Ascending aorta (tissue), 2 donors: ENCODE data around the gene PPP3R1. TPM values are rescaled to one million over a fixed set of nuclear protein-coding genes. Genes with fewer than 3 reads are reported as not detected.

ENCODE experiments used
- DNase-seq, 2 donors: peaks; one replicate each; pipeline ENCODE4 v3.0.0-alpha.2; 2019; ENCODE audit warnings: low spot score in 2 of 2
- H3K27ac ChIP-seq, 2 donors: fragments of 200-600 bp; sonication (generic); one replicate each; pipeline ENCODE4 v1.5.1; 2016 to 2017; ENCODE audit warnings: mild to moderate bottlenecking in 1 of 2
- H3K27me3 ChIP-seq: fragments of 200-600 bp; sonication (generic); one replicate; pipeline ENCODE4 v1.5.1; 2017
- H3K36me3 ChIP-seq, 2 donors: fragments of 200-600 bp; sonication (generic); one replicate each; pipeline ENCODE4 v1.5.1; 2016
- H3K4me1 ChIP-seq, 2 donors: fragments of 200-600 bp; sonication (generic); one replicate each; pipeline ENCODE4 v1.5.1; 2016 to 2017; ENCODE audit warnings: mild to moderate bottlenecking in 1 of 2
- H3K4me3 ChIP-seq, 2 donors: fragments of 200-600 bp; sonication (generic); one replicate each; pipeline ENCODE4 v1.5.1; 2016 to 2017; ENCODE audit warnings: mild to moderate bottlenecking in 1 of 2
- H3K9me3 ChIP-seq, 2 donors: fragments of 200-600 bp; sonication (generic); one replicate each; pipeline ENCODE4 v1.5.1; 2016
- intact Hi-C: fragments of 100-400 bp; cut with DNase I; formaldehyde crosslinking; loops from one replicate; pipeline ENCODE4 v1.15.1; 2023
- total RNA-seq: library from RNA; depleted of rRNA; stranded (reverse); fragments of >200 nt; gene quantifications from one replicate; pipeline ENCODE4 v1.1.0, GENCODE V29; 2016
- TF ChIP-seq, protein P1 (sequence below), 3 experiments: fragments of 200-600 bp in 2 of 3; fragments of 450-650 bp in 1 of 3; sonication (generic) in 2 of 3; IDR thresholded peaks; one replicate each; pipeline ENCODE4 v1.5.1; 2016 to 2019; ENCODE audit warnings: antibody characterized with exemption in 3 of 3, mild to moderate bottlenecking in 1 of 3, moderate library complexity in 1 of 3

PPP3R1 gene
- total RNA-seq, 1 donor from 2014 or later = 16.8 TPM

DNA sequence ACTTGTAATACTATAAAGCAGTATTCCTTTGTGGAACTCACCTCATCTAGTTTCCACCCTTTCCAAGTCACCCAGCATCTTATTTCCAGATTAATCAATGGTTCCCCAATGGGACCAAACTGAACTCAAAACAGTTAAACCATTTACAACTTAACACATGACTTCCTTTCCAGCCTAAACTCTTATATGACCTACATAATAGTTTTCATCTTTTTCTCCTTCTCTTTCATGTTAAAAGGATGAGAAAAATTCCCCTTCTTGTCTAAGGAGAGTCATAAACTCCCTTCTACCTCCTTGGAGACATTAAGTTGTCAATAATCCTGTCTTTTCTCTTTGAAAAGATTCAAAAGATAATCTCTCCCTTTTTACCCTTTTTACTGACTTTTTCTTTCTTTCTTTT lies 6.7 kb downstream of the PPP3R1 start:
- H3K4me1 ChIP-seq = peaks cover 8 to 40% of the 10 kb centered on the region in 2 donors

DNA sequence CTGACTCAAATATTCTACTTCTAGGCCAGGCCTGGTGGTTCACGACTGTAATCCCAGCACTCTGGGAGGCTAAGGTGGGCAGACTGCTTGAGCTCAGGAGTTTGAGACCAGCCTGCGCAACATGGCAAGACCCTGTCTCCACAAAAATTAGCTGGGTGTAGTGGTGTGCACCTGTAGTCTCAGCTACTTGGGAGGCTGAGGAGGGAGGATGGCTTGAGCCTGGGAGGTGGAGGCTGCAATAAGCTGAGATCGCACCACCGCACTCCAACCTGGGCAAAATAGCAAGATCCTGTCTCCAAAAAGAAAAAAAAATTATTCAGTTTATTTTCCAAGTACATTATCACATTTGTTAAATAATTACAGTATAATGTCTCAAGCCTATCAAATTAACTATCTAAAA lies 7.3 kb downstream of the PPP3R1 start:
- TF ChIP-seq, protein P1, sequence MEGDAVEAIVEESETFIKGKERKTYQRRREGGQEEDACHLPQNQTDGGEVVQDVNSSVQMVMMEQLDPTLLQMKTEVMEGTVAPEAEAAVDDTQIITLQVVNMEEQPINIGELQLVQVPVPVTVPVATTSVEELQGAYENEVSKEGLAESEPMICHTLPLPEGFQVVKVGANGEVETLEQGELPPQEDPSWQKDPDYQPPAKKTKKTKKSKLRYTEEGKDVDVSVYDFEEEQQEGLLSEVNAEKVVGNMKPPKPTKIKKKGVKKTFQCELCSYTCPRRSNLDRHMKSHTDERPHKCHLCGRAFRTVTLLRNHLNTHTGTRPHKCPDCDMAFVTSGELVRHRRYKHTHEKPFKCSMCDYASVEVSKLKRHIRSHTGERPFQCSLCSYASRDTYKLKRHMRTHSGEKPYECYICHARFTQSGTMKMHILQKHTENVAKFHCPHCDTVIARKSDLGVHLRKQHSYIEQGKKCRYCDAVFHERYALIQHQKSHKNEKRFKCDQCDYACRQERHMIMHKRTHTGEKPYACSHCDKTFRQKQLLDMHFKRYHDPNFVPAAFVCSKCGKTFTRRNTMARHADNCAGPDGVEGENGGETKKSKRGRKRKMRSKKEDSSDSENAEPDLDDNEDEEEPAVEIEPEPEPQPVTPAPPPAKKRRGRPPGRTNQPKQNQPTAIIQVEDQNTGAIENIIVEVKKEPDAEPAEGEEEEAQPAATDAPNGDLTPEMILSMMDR (IDR thresholded peaks at IDR 0.05) = no peak
- Histone ChIP-seq H3K4me1 (peaks cover 8 to 37% of the 10 kb centered on the region in 2 donors), H3K9me3 (no peaks in the 10 kb centered on the region), H3K4me3 (no peak overlapping the region), H3K36me3 (no peaks in the 10 kb centered on the region), H3K27ac (no peak overlapping the region), H3K27me3 (no peaks in the 10 kb centered on the region)
- DNase-seq = no peak
- intact Hi-C loops = no loop called here

More for the DNA sequence above, 6.7 kb downstream of the PPP3R1 start:
- TF ChIP-seq, protein P1 (IDR thresholded peaks at IDR 0.05) = no peak
- H3K27ac ChIP-seq = no peak overlapping the region
- no peaks in the 10 kb centered on the region for H3K36me3 ChIP-seq
- H3K27me3 ChIP-seq = no peaks in the 10 kb centered on the region
- DNase-seq = no peak
- H3K9me3 ChIP-seq = no peaks in the 10 kb centered on the region
- intact Hi-C loops = no loop called here
- H3K4me3 ChIP-seq = no peak overlapping the region

DNA sequence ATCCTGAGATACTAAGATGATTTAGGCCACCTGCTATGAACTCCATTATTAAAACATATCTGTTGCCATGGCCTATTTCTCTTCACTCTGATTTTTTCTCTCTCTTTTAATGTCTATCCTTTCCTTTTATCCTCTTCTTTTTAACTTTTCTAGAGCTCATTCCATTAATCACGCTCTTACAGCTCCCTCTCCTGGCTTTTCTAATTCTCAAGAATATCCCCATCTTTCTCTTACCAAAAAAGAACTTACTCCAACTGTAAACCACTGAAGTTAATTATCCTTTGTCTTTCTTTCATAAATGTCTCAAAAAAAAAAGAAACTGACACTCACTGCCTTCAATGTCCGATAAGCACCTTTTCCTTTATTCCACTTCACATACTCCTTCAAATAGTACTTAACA lies 7.9 kb downstream of the PPP3R1 start:
- no peaks in the 10 kb centered on the region for H3K9me3 ChIP-seq
- H3K4me1 ChIP-seq = peaks cover 4 to 35% of the 10 kb centered on the region in 2 donors
- H3K36me3 ChIP-seq = no peaks in the 10 kb centered on the region
- DNase-seq = no peak
- no peak overlapping the region for H3K4me3 ChIP-seq
- TF ChIP-seq, protein P1 (IDR thresholded peaks at IDR 0.05) = peak in 1 of 3 experiments; percentile 16
- intact Hi-C loops = no loop called here
- H3K27me3 ChIP-seq = no peaks in the 10 kb centered on the region
- H3K27ac ChIP-seq = no peak overlapping the region

DNA sequence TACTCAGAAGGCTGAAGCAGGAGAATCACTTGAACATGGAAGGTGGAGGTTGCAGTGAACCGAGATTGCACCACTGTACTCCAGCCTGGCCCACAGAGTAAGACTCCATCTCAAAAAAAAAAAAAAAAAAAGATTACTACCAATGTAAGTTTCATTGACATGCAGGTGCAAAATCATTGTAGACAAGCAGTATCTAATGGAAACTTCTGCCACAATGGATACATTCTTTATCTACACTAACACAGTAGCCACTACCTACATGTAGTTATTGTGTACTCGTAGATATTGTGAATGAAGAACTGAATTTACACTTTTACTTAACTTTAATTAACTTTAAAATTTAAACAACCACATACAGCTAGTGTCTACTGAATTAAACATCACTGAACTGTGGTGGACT lies 10.6 kb downstream of the PPP3R1 start:
- H3K4me1 ChIP-seq = peaks cover 4 to 41% of the 10 kb centered on the region in 2 donors
- H3K27ac ChIP-seq = no peak overlapping the region
- intact Hi-C loops = no loop called here
- H3K4me3 ChIP-seq = no peak overlapping the region
- no peaks in the 10 kb centered on the region for H3K9me3 ChIP-seq
- TF ChIP-seq, protein P1 (IDR thresholded peaks at IDR 0.05) = no peak
- H3K27me3 ChIP-seq = no peaks in the 10 kb centered on the region
- no peaks in the 10 kb centered on the region for H3K36me3 ChIP-seq
- DNase-seq = no peak

DNA sequence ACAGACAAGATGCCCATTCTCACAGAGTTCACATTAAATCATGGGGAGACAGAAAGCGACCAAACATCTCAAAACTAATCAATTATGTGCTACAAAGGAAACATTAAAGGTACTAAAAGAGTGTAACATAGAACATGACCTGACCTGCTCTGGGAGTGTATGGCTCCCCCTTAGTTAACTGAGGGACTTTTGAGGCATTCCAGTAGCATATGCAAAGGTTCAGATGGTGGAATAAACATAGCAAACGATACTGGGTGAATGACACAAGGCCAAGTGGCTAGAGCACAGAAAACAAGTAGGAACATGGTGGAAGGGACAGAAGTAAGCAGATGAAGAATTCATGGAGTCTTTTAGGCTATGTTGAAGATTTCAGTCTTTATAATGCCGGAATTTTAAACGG lies 11.9 kb downstream of the PPP3R1 start:
- H3K4me3 ChIP-seq = no peak overlapping the region
- TF ChIP-seq, protein P1 (IDR thresholded peaks at IDR 0.05) = no peak
- no peaks in the 10 kb centered on the region for H3K9me3 ChIP-seq
- no peaks in the 10 kb centered on the region for H3K27me3 ChIP-seq
- no peaks in the 10 kb centered on the region for H3K36me3 ChIP-seq
- no peak overlapping the region for H3K27ac ChIP-seq
- peaks cover 4 to 47% of the 10 kb centered on the region in 2 donors for H3K4me1 ChIP-seq
- intact Hi-C loops = no loop called here
- DNase-seq = no peak
